Spleen (tissue), 11 donors: ENCODE data around the gene ABCB4. TPM values are rescaled to one million over a fixed set of nuclear protein-coding genes. Genes with fewer than 3 reads are reported as not detected.

Experiments
- DNase-seq: peaks from one replicate; pipeline ENCODE4 v3.0.0-alpha.2; 2020
- H3K27ac ChIP-seq, 8 donors: fragments of 200-600 bp; sonication (generic) in 7 of 8; 1 replicate in 4 of 8; 2 replicates in 4 of 8; pipeline versions ENCODE4 v1.5.0 to v1.8.0; 2016 to 2021; ENCODE audit warnings: inconsistent platforms in 4 of 8, mild to moderate bottlenecking in 4 of 8, moderate library complexity in 1 of 8
- H3K27me3 ChIP-seq, 7 donors: fragments of 200-600 bp; sonication (generic) in 6 of 7; replicated peaks in 1 of 7; 1 replicate in 4 of 7; 2 replicates in 3 of 7; pipeline versions ENCODE4 v1.5.0 to v1.8.0; 2016 to 2021; ENCODE audit warnings: inconsistent platforms in 3 of 7, mild to moderate bottlenecking in 1 of 7
- H3K36me3 ChIP-seq, 6 donors: fragments of 200-600 bp; sonication (generic) in 5 of 6; 1 replicate in 4 of 6; 2 replicates in 2 of 6; pipeline versions ENCODE4 v1.5.0 to v1.8.0; 2016 to 2021; ENCODE audit warnings: inconsistent platforms in 2 of 6
- H3K4me1 ChIP-seq, 6 donors: fragments of 200-600 bp; sonication (generic) in 5 of 6; 1 replicate in 3 of 6; 2 replicates in 3 of 6; pipeline versions ENCODE4 v1.5.0 to v1.8.0; 2016 to 2021; ENCODE audit warnings: inconsistent platforms in 3 of 6
- H3K4me3 ChIP-seq, 8 donors: fragments of 200-600 bp; sonication (generic) in 7 of 8; 1 replicate in 4 of 8; 2 replicates in 4 of 8; pipeline versions ENCODE4 v1.5.0 to v1.8.0; 2016 to 2021; ENCODE audit warnings: inconsistent platforms in 4 of 8, mild to moderate bottlenecking in 4 of 8, moderate library complexity in 2 of 8
- H3K9me3 ChIP-seq, 8 donors: fragments of 200-600 bp; sonication (generic) in 7 of 8; 1 replicate in 4 of 8; 2 replicates in 4 of 8; pipeline versions ENCODE4 v1.5.0 to v1.8.0; 2016 to 2021; ENCODE audit warnings: inconsistent platforms in 4 of 8
- POLR2A ChIP-seq, 3 donors: fragments of 450-650 bp; IDR thresholded peaks; one replicate each; pipeline ENCODE4 v1.5.1; 2017; ENCODE audit warnings: antibody characterized with exemption in 3 of 3, mild to moderate bottlenecking in 1 of 3
- POLR2AphosphoS5 ChIP-seq, 3 donors: sonication (generic); formaldehyde crosslinking; IDR thresholded peaks; one replicate each; pipeline ENCODE4 v1.5.1; 2017; ENCODE audit warnings: antibody characterized with exemption in 3 of 3
- WGBS, 5 donors: extraction: QIAGEN DNeasy Blood & Tissue Kit in 3 of 5; methylation state at CpG; one replicate each; pipeline versions ENCODE4 v1.1.5 to v1.1.7; 2013 to 2018; 5-methylcytosine and 5-hydroxymethylcytosine counted together
- intact Hi-C: fragments of 100-400 bp; cut with DNase I; formaldehyde crosslinking; loops from one replicate; pipeline ENCODE4 v1.15.0; 2023; ENCODE audit warnings: low total_unique reads
- polyA plus RNA-seq, 3 donors: library from polyadenylated mRNA; stranded (reverse); fragments of 200-250 nt; gene quantifications; one replicate each; pipeline ENCODE4 v1.2.1, GENCODE V29; 2013
- total RNA-seq, 7 donors: library from RNA; depleted of rRNA in 3 of 7; stranded (reverse); fragments of >200 nt in 3 of 7; fragmentation: NEBNext Ultra II Directional in 4 of 7; extraction: Animal tissue kit (Norgen Biotek cat#: 25700) in 4 of 7; gene quantifications; one replicate each; pipeline versions ENCODE4 v1.1.0 to v1.2.1, GENCODE V29; 2016 to 2021
- TF ChIP-seq, protein P1 (sequence below), 11 experiments: fragments of 200-600 bp in 7 of 11; fragments of 450-650 bp in 4 of 11; sonication (generic) in 4 of 11; IDR thresholded peaks in 8 of 11; conservative IDR thresholded peaks in 3 of 11; 1 replicate in 7 of 11; 2 replicates in 4 of 11; pipeline versions ENCODE4 v1.4.0 to v1.8.0; 2016 to 2021; ENCODE audit warnings: antibody characterized with exemption in 11 of 11, inconsistent platforms in 4 of 11, mild to moderate bottlenecking in 1 of 11
- donor health status: healthy with polysubstance abuse.
- donor health status: DM: no; HTN: no; CAD: no; lungs with moderate emphysema.
- donor health status: DM: no; HTN: no; CAD: no.
- donor health status: Bipolar disorder and iron deficiency.
- donor health status: healthy.
- donor health status: DM: no; HTN: no; CAD: no.
- donor health status: DM: yes; HTN: yes; CAD: no.

ABCB4 gene
- total and polyA plus RNA-seq, 10 donors: 12.1 to 37.5 (median 21.7) TPM

DNA sequence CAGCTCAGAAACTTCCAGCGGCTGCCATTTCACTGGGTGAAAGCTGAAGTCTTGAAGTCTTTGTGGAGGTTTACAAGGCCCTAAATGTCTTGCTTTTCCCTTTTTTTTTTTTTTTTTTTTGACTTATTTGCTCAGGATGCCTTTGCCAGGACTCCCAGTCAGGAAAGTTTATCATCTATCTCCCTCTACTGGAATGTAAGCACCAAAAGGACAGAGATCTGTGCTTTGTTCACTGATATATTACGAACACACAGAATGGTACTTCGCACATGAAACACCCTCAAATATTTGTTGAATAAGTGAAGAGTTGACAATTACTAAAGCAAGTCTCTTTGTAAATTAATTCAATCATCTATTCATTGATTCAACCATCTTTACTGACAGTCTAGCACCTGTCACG lies 23.2 kb downstream of the ABCB4 start:
- Histone ChIP-seq H3K36me3 (peaks cover 0 to 51% (median 0%) of the 10 kb centered on the region in 6 donors), H3K27ac (no peak overlapping the region), H3K4me3 (no peak overlapping the region), H3K9me3 (no peaks in the 10 kb centered on the region), H3K27me3 (no peaks in the 10 kb centered on the region), H3K4me1 (no peaks in the 10 kb centered on the region)
- no peak for DNase-seq
- intact Hi-C loops: no loop called here
- 87 to 92% (median 90%) methylated on average over 4 of the region's 4 CpGs for WGBS, 5 donors
- TF ChIP-seq POLR2A (IDR thresholded peaks at IDR 0.05) (no peak), POLR2AphosphoS5 (IDR thresholded peaks at IDR 0.05) (no peak)
- TF ChIP-seq, protein P1, sequence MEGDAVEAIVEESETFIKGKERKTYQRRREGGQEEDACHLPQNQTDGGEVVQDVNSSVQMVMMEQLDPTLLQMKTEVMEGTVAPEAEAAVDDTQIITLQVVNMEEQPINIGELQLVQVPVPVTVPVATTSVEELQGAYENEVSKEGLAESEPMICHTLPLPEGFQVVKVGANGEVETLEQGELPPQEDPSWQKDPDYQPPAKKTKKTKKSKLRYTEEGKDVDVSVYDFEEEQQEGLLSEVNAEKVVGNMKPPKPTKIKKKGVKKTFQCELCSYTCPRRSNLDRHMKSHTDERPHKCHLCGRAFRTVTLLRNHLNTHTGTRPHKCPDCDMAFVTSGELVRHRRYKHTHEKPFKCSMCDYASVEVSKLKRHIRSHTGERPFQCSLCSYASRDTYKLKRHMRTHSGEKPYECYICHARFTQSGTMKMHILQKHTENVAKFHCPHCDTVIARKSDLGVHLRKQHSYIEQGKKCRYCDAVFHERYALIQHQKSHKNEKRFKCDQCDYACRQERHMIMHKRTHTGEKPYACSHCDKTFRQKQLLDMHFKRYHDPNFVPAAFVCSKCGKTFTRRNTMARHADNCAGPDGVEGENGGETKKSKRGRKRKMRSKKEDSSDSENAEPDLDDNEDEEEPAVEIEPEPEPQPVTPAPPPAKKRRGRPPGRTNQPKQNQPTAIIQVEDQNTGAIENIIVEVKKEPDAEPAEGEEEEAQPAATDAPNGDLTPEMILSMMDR (IDR thresholded peaks at IDR 0.05 in 8 of 11, conservative IDR thresholded peaks at IDR 0.05 in 3 of 11): no peak

DNA sequence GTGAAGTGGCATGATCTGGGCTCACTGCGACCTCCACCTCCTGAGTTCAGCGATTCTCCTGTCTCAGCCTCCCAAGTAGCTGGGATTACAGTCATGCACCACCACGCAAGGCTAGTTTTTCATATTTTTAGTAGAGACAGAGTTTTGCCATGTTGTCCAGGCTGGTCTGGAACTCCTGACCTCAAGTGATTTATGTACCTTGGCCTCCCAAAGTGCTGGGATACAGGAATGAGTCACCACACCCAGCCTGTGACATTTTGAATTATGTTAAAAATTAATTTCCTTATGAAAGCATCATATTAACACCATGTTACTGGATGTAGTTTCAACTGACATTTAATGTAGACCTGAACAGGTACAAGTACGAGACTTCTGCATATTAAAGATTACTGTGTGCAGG lies 24.3 kb downstream of the ABCB4 start:
- H3K4me1 ChIP-seq: peaks cover 0 to 3% (median 0%) of the 10 kb centered on the region in 6 donors
- no peaks in the 10 kb centered on the region for H3K27me3 ChIP-seq
- H3K27ac ChIP-seq: no peak overlapping the region
- intact Hi-C loops: no loop called here
- no peaks in the 10 kb centered on the region for H3K9me3 ChIP-seq
- TF ChIP-seq POLR2A (IDR thresholded peaks at IDR 0.05) (no peak), POLR2AphosphoS5 (IDR thresholded peaks at IDR 0.05) (no peak)
- TF ChIP-seq, protein P1 (IDR thresholded peaks at IDR 0.05 in 8 of 11, conservative IDR thresholded peaks at IDR 0.05 in 3 of 11): no peak
- H3K36me3 ChIP-seq: peaks cover 0 to 58% (median 0%) of the 10 kb centered on the region in 6 donors
- H3K4me3 ChIP-seq: no peak overlapping the region
- 84 to 95% (median 93%) methylated on average over 4 of the region's 4 CpGs for WGBS, 5 donors
- no peak for DNase-seq

DNA sequence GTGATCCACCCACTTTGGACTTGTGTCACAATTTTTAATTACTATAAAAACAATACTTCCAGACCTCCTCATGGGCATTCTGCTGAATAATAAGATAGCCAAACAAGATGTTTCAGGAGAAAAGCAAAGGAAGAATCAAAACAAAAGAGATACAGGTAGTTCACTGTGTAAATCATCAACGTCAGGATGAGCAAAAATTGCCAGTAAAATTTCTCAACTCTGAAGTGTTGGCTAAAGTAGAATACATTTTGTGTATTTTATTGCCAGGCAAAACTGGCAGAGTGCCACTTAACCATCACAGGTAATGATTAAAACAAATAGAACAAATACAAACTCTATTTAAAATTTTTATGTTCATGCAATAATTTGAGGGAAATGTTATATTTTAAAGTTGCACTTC lies 24.8 kb downstream of the ABCB4 start:
- Histone ChIP-seq H3K36me3 (peaks cover 0 to 58% (median 0%) of the 10 kb centered on the region in 6 donors), H3K27me3 (no peaks in the 10 kb centered on the region), H3K27ac (no peak overlapping the region), H3K4me1 (peaks cover 0 to 8% (median 0%) of the 10 kb centered on the region in 6 donors), H3K9me3 (no peaks in the 10 kb centered on the region), H3K4me3 (no peak overlapping the region)
- TF ChIP-seq POLR2A (IDR thresholded peaks at IDR 0.05): no peak
- TF ChIP-seq, protein P1 (IDR thresholded peaks at IDR 0.05 in 8 of 11, conservative IDR thresholded peaks at IDR 0.05 in 3 of 11): no peak
- TF ChIP-seq POLR2AphosphoS5 (IDR thresholded peaks at IDR 0.05): no peak
- WGBS, 5 donors: 73 to 87% (median 76%) methylated on average over 1 of the region's 1 CpG
- intact Hi-C loops: no loop called here
- DNase-seq: no peak

DNA sequence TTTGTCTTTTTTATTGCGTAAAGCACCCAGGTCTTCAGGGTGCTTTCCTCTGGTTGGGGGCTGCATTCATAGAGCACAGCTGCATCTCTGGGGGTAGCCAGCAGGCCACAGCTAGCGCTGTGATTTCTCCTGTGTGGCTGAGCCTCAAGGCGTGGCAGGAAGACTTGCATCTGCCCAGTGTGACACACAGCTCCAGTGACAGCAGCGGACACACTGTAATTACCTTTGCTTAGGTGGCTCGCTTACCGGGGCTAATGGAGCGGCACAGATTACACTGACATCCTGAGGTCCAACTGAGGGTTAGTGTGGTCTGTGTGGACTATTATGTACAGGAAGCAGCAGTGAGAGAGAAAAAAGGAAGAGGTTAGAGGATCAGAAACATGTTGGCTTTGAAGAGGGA lies 27.1 kb downstream of the ABCB4 start:
- peaks cover 0 to 57% (median 0%) of the 10 kb centered on the region in 6 donors for H3K36me3 ChIP-seq
- 53 to 58% (median 57%) methylated on average over 7 of the region's 7 CpGs for WGBS, 5 donors
- intact Hi-C loops: no loop called here
- no peak for DNase-seq
- TF ChIP-seq, protein P1 (IDR thresholded peaks at IDR 0.05 in 8 of 11, conservative IDR thresholded peaks at IDR 0.05 in 3 of 11): no peak
- no peak for TF ChIP-seq POLR2A (IDR thresholded peaks at IDR 0.05)
- no peak for TF ChIP-seq POLR2AphosphoS5 (IDR thresholded peaks at IDR 0.05)
- no peaks in the 10 kb centered on the region for H3K27me3 ChIP-seq
- no peak overlapping the region for H3K4me3 ChIP-seq
- H3K9me3 ChIP-seq: no peaks in the 10 kb centered on the region
- peaks cover 0 to 9% (median 0%) of the 10 kb centered on the region in 6 donors for H3K4me1 ChIP-seq
- no peak overlapping the region for H3K27ac ChIP-seq
